Stimulated activated CD8-positive, alpha-beta memory T cell treated with anti-CD3 and anti-CD28 coated beads, Interleukin-12 subunit alpha, Interleukin-12 subunit beta, amount 100 ng/mL, for 4 hours (primary cell): ENCODE measurements around the gene SBNO2.
"Not testable (repeated sequence)": the region's sequence is repeated elsewhere in the genome, so short reads cannot be mapped to it uniquely, and the experiment has no call there.

Source experiments
- DNase-seq: peaks from one replicate; pipeline ENCODE4 v3.0.0-alpha.2; 2020; ENCODE audit warnings: low read depth

SBNO2 gene

GRCh38 chr19:1119475-1120217 is 54.4 kb downstream of the SBNO2 start:
- DNase-seq = no peak

GRCh38 chr19:1118999-1119398 is 55.1 kb downstream of the SBNO2 start:
- DNase-seq = no peak

- DNase-seq = no peak
Measured at GRCh38 chr19:1117654-1118053, 56.4 kb downstream of the SBNO2 start.

GRCh38 chr19:1116726-1117581 is 57.1 kb downstream of the SBNO2 start:
- DNase-seq = no peak

- DNase-seq = no peak
Measured at GRCh38 chr19:1115646-1116420, 58.2 kb downstream of the SBNO2 start.

- DNase-seq = not testable (repeated sequence)
Measured at GRCh38 chr19:1114728-1115127, 59.3 kb downstream of the SBNO2 start.

- DNase-seq = no peak
Measured at GRCh38 chr19:1113986-1114483, 60.0 kb downstream of the SBNO2 start.

- DNase-seq = peak; percentile 71
Measured at GRCh38 chr19:1113030-1113985, 60.8 kb downstream of the SBNO2 start.

GRCh38 chr19:1112268-1113029 is 61.6 kb downstream of the SBNO2 start:
- no peak for DNase-seq

GRCh38 chr19:1111641-1112267 is 62.3 kb downstream of the SBNO2 start:
- no peak for DNase-seq

- no peak for DNase-seq
Measured at GRCh38 chr19:1110809-1111640, 63.0 kb downstream of the SBNO2 start.

- DNase-seq = no peak
Measured at GRCh38 chr19:1109697-1110671, 64.1 kb downstream of the SBNO2 start.

- no peak for DNase-seq
Measured at GRCh38 chr19:1109032-1109551, 65.0 kb downstream of the SBNO2 start.

GRCh38 chr19:1108291-1109031 is 65.6 kb downstream of the SBNO2 start:
- no peak for DNase-seq

- no peak for DNase-seq
Measured at GRCh38 chr19:1107661-1108261, 66.3 kb downstream of the SBNO2 start.
